Renal cortex interstitium (tissue), 11 donors: ENCODE measurements around the gene ZSCAN20. TPM values are rescaled to one million over a fixed set of nuclear protein-coding genes. Genes with fewer than 3 reads are reported as not detected.

Experiments used
- DNase-seq, 11 donors: peaks; one replicate each; pipeline ENCODE4 v3.0.0-alpha.2; 2013; ENCODE audit warnings: low read depth in 9 of 11, low spot score in 4 of 11; ENCODE audit errors: extremely low read depth in 1 of 11
- polyA plus RNA-seq, 3 donors: library from polyadenylated mRNA; unstranded; fragments of 120-200 nt; gene quantifications; one replicate each; pipeline ENCODE4 v1.2.1, GENCODE V29; 2013; ENCODE audit not compliant: insufficient read length in 3 of 3

ZSCAN20 gene
- polyA plus RNA-seq, 3 donors, result 5.4 to 5.9 (median 5.5) TPM

- no peak for DNase-seq
Observed at GRCh38 chr1:33441088-33441745, 31.2 kb upstream of the ZSCAN20 start.

- no peak for DNase-seq
Observed at GRCh38 chr1:33442141-33442540, 30.3 kb upstream of the ZSCAN20 start.

- DNase-seq, result no peak
Observed at GRCh38 chr1:33443080-33443704, 29.3 kb upstream of the ZSCAN20 start.

GRCh38 chr1:33443705-33444180, 28.7 kb upstream of the ZSCAN20 start:
- peak in 9 of 11 donors; percentile 38 to 80 (median 67) for DNase-seq

- no peak for DNase-seq
Observed at GRCh38 chr1:33445108-33445507, 27.3 kb upstream of the ZSCAN20 start.

GRCh38 chr1:33446590-33446989, 25.9 kb upstream of the ZSCAN20 start:
- no peak for DNase-seq

- DNase-seq, result no peak
Observed at GRCh38 chr1:33454646-33455282, 17.7 kb upstream of the ZSCAN20 start.

GRCh38 chr1:33455539-33456501, 16.6 kb upstream of the ZSCAN20 start:
- peak in 8 of 11 donors; percentile 46 to 83 (median 64) for DNase-seq

- DNase-seq, result no peak
Observed at GRCh38 chr1:33456502-33456886, 16.0 kb upstream of the ZSCAN20 start.

GRCh38 chr1:33459691-33460090, 12.8 kb upstream of the ZSCAN20 start:
- DNase-seq, result no peak

- no peak for DNase-seq
Observed at GRCh38 chr1:33460144-33460543, 12.3 kb upstream of the ZSCAN20 start.

GRCh38 chr1:33460947-33461629, 11.4 kb upstream of the ZSCAN20 start:
- no peak for DNase-seq

GRCh38 chr1:33462405-33463164, 9.9 kb upstream of the ZSCAN20 start:
- no peak for DNase-seq

GRCh38 chr1:33464552-33464951, 7.9 kb upstream of the ZSCAN20 start:
- no peak for DNase-seq

- DNase-seq, result no peak
Observed at GRCh38 chr1:33465316-33465715, 7.1 kb upstream of the ZSCAN20 start.

- peak in 6 of 11 donors; percentile 45 to 67 (median 62) for DNase-seq
Observed at GRCh38 chr1:33466159-33466558, 6.3 kb upstream of the ZSCAN20 start.

- DNase-seq, result no peak
Observed at GRCh38 chr1:33468011-33468410, 4.4 kb upstream of the ZSCAN20 start.

GRCh38 chr1:33468531-33468930, 3.9 kb upstream of the ZSCAN20 start:
- DNase-seq, result no peak
